ENCODE results near the gene POU6F2.

GRCh38 chr7:39510864-39511354, 533.2 kb downstream of the POU6F2 start:
- no peak for TF ChIP-seq ZNF449 (tag by site-specific recombination; IDR thresholded peaks at IDR 0.05)
- TF ChIP-seq ZNF274 (IDR thresholded peaks at IDR 0.05; ENCODE audit: low read length) = no peak
- no peak for TF ChIP-seq ZNF274 (tag by site-specific recombination; IDR thresholded peaks at IDR 0.05; ENCODE audit: borderline replicate concordance)
- TF ChIP-seq, protein P1, sequence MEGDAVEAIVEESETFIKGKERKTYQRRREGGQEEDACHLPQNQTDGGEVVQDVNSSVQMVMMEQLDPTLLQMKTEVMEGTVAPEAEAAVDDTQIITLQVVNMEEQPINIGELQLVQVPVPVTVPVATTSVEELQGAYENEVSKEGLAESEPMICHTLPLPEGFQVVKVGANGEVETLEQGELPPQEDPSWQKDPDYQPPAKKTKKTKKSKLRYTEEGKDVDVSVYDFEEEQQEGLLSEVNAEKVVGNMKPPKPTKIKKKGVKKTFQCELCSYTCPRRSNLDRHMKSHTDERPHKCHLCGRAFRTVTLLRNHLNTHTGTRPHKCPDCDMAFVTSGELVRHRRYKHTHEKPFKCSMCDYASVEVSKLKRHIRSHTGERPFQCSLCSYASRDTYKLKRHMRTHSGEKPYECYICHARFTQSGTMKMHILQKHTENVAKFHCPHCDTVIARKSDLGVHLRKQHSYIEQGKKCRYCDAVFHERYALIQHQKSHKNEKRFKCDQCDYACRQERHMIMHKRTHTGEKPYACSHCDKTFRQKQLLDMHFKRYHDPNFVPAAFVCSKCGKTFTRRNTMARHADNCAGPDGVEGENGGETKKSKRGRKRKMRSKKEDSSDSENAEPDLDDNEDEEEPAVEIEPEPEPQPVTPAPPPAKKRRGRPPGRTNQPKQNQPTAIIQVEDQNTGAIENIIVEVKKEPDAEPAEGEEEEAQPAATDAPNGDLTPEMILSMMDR (tag by site-specific recombination; IDR thresholded peaks at IDR 0.05) = no peak
- no peak for TF ChIP-seq ZNF776 (tag by site-specific recombination; IDR thresholded peaks at IDR 0.05; ENCODE audit: borderline replicate concordance)
- no peak for TF ChIP-seq ZNF311 (tag by site-specific recombination; IDR thresholded peaks at IDR 0.05; ENCODE audit: borderline replicate concordance)
- TF ChIP-seq ZFP41 (tag by site-specific recombination; IDR thresholded peaks at IDR 0.05; ENCODE audit: borderline replicate concordance) = no peak
- no peak for TF ChIP-seq ZNF398 (tag by site-specific recombination; IDR thresholded peaks at IDR 0.05)
- no peak for TF ChIP-seq ZNF121 (tag by site-specific recombination; IDR thresholded peaks at IDR 0.05)
- no peak for TF ChIP-seq SETDB1 (IDR thresholded peaks at IDR 0.05; ENCODE audit: insufficient read length, low read length)
- no peak for TF ChIP-seq ZNF670 (tag by site-specific recombination; IDR thresholded peaks at IDR 0.05; ENCODE audit: low read depth)
- no peak for TF ChIP-seq MEIS1 (CRISPR knock-in tag; IDR thresholded peaks at IDR 0.05; ENCODE audit: borderline replicate concordance)

Measured in HEK293 (cell line).